SK-N-SH (cell line): ENCODE data around the gene FAM168A. TPM values are rescaled to one million over a fixed set of nuclear protein-coding genes. Genes with fewer than 3 reads are reported as not detected.

Experiments
- CTCF ChIA-PET: fragments of 300-600, 350-600 bp; formaldehyde crosslinking; extraction: SDS; loops from one replicate; lab custom pipeline; 2021; lab: Yijun Ruan, JAX
- POLR2A ChIA-PET: fragments of 350-600 bp; sonication (Branson Sonifier 250); formaldehyde crosslinking; extraction: SDS; loops from one replicate; lab custom pipeline; 2020; ENCODE audit warnings: antibody characterized with exemption, inconsistent platforms; lab: Yijun Ruan, JAX
- DNase-seq: peaks from one replicate; pipeline ENCODE4 v3.0.0; 2012
- H2AFZ ChIP-seq: fragments of 200-600 bp; sonication (generic); 2 replicates; pipeline ENCODE4 v1.8.1; 2016; ENCODE audit warnings: antibody characterized with exemption, mild to moderate bottlenecking, low read depth
- H3F3A ChIP-seq: fragments of 200-600 bp; sonication (generic); replicated peaks from 2 replicates; pipeline ENCODE3; 2016; ENCODE audit warnings: antibody characterized with exemption, mild to moderate bottlenecking; ENCODE audit not compliant: insufficient read depth
- H3K27ac ChIP-seq, 2 experiments: fragments of 200-500 bp in 1 of 2; fragments of 200-600 bp in 1 of 2; sonication (Bioruptor generic) in 1 of 2; sonication (generic), shearing (Covaris generic) in 1 of 2; 2 replicates each; pipeline versions ENCODE4 v1.5.1 to v1.6.1; 2014 to 2016; ENCODE audit warnings: low read depth in 2 of 2, inconsistent platforms in 1 of 2, low read length in 1 of 2, mild to moderate bottlenecking in 1 of 2, mixed read lengths in 1 of 2
- H3K27me3 ChIP-seq: fragments of 200-600 bp; sonication (generic), shearing (Covaris generic); 2 replicates; pipeline ENCODE4 v1.6.1; 2016; ENCODE audit warnings: mixed run types; ENCODE audit not compliant: insufficient read depth
- H3K36me3 ChIP-seq, 2 experiments: fragments of 200-500 bp in 1 of 2; fragments of 200-600 bp in 1 of 2; sonication (Bioruptor generic) in 1 of 2; sonication (generic) in 1 of 2; replicated peaks in 1 of 2; 2 replicates each; pipeline versions ENCODE3 to v1.5.1; 2014 to 2016; ENCODE audit warnings: low read length in 1 of 2, mild to moderate bottlenecking in 1 of 2; ENCODE audit not compliant: insufficient read depth in 2 of 2, control insufficient read depth in 1 of 2
- H3K4me1 ChIP-seq, 2 experiments: fragments of 200-500 bp in 1 of 2; fragments of 200-600 bp in 1 of 2; sonication (Bioruptor generic) in 1 of 2; sonication (generic), shearing (Covaris generic) in 1 of 2; 2 replicates each; pipeline versions ENCODE4 v1.5.1 to v1.6.1; 2014 to 2016; ENCODE audit warnings: low read depth in 1 of 2, low read length in 1 of 2, mixed run types in 1 of 2; ENCODE audit not compliant: insufficient read depth in 2 of 2, control insufficient read depth in 1 of 2
- H3K4me2 ChIP-seq: fragments of 200-600 bp; sonication (generic), shearing (Covaris generic); 2 replicates; pipeline ENCODE4 v1.6.1; 2017; ENCODE audit warnings: mixed run types
- H3K4me3 ChIP-seq, 2 experiments: fragments of 200-500 bp in 1 of 2; fragments of 200-600 bp in 1 of 2; sonication (Bioruptor generic) in 1 of 2; sonication (generic), shearing (Covaris generic) in 1 of 2; 2 replicates each; pipeline versions ENCODE4 v1.5.1 to v1.8.1; 2014 to 2016; ENCODE audit warnings: low read depth in 2 of 2, inconsistent platforms in 1 of 2, low read length in 1 of 2, mild to moderate bottlenecking in 1 of 2, mixed read lengths in 1 of 2, moderate library complexity in 1 of 2
- H3K79me2 ChIP-seq: fragments of 200-600 bp; sonication (generic); 2 replicates; pipeline ENCODE4 v1.8.1; 2017; ENCODE audit warnings: mild to moderate bottlenecking; ENCODE audit not compliant: insufficient read depth
- H3K9ac ChIP-seq: fragments of 200-600 bp; sonication (generic); 2 replicates; pipeline ENCODE4 v1.6.1; 2017; ENCODE audit warnings: mixed run types
- H3K9me2 ChIP-seq: fragments of 200-600 bp; sonication (generic); 2 replicates; pipeline ENCODE4 v1.6.1; 2017; ENCODE audit warnings: mixed run types
- H3K9me3 ChIP-seq: fragments of 200-600 bp; sonication (generic); 2 replicates; pipeline ENCODE4 v1.6.1; 2017; ENCODE audit warnings: mixed run types, mild to moderate bottlenecking, moderate library complexity
- H4K20me1 ChIP-seq: fragments of 200-600 bp; sonication (generic); 2 replicates; pipeline ENCODE4 v1.6.1; 2017; ENCODE audit warnings: mild to moderate bottlenecking, mixed run types; ENCODE audit not compliant: insufficient read depth
- CHD2 ChIP-seq: fragments of 150-350 bp; IDR thresholded peaks from 2 replicates; pipeline ENCODE4 v1.6.1; 2018; ENCODE audit warnings: low read length; ENCODE audit not compliant: partially characterized antibody
- ELF1 ChIP-seq: IDR thresholded peaks from 2 replicates; pipeline ENCODE4 v1.4.0; 2012
- EP300 ChIP-seq, 2 experiments: IDR thresholded peaks; 2 replicates each; pipeline versions ENCODE4 v1.4.0 to v1.6.1; 2012; ENCODE audit warnings: borderline replicate concordance in 1 of 2, low read depth in 1 of 2, low read length in 1 of 2
- FOSL2 ChIP-seq: IDR thresholded peaks from 2 replicates; pipeline ENCODE4 v1.4.0; 2012; ENCODE audit warnings: low read depth, mild to moderate bottlenecking, moderate library complexity, borderline replicate concordance
- FOXM1 ChIP-seq: IDR thresholded peaks from 2 replicates; pipeline ENCODE4 v1.4.0; 2012; ENCODE audit warnings: low read depth, mild to moderate bottlenecking
- GABPA ChIP-seq: IDR thresholded peaks from 2 replicates; pipeline ENCODE4 v1.4.0; 2012; ENCODE audit warnings: low read depth, mild to moderate bottlenecking
- GATA2 ChIP-seq: sonication (generic); formaldehyde crosslinking; IDR thresholded peaks from 2 replicates; pipeline ENCODE4 v1.5.0; 2020; ENCODE audit warnings: mild to moderate bottlenecking, missing genetic modification reagents
- JUND ChIP-seq: IDR thresholded peaks from 2 replicates; pipeline ENCODE4 v1.4.0; 2012
- MEF2A ChIP-seq: IDR thresholded peaks from 2 replicates; pipeline ENCODE4 v1.4.0; 2012; ENCODE audit warnings: low read depth, borderline replicate concordance
- MXI1 ChIP-seq: IDR thresholded peaks from 2 replicates; pipeline ENCODE4 v1.6.1; 2012; ENCODE audit warnings: mild to moderate bottlenecking, low read depth, low read length, improper control_type of control experiment
- NFIC ChIP-seq: IDR thresholded peaks from 2 replicates; pipeline ENCODE4 v1.4.0; 2012; ENCODE audit warnings: borderline replicate concordance
- PBX3 ChIP-seq: IDR thresholded peaks from 2 replicates; pipeline ENCODE4; 2012
- POLR2AphosphoS5 ChIP-seq: IDR thresholded peaks from 2 replicates; pipeline ENCODE4 v1.6.1; 2012; ENCODE audit warnings: low read depth, low read length
- RAD21 ChIP-seq: IDR thresholded peaks from 2 replicates; pipeline ENCODE4 v1.6.1; 2012; ENCODE audit warnings: mild to moderate bottlenecking, low read length
- RFX5 ChIP-seq: IDR thresholded peaks from 2 replicates; pipeline ENCODE4 v1.6.1; 2012; ENCODE audit warnings: mild to moderate bottlenecking, improper control_type of control experiment, low read length
- SMC3 ChIP-seq: IDR thresholded peaks from 2 replicates; pipeline ENCODE4 v1.6.1; 2012; ENCODE audit warnings: low read depth, low read length, improper control_type of control experiment
- TCF12 ChIP-seq: IDR thresholded peaks from 2 replicates; pipeline ENCODE4 v1.4.0; 2012
- TEAD4 ChIP-seq: IDR thresholded peaks from 2 replicates; pipeline ENCODE4 v1.4.0; 2012; ENCODE audit warnings: mild to moderate bottlenecking, borderline replicate concordance; ENCODE audit not compliant: insufficient read depth
- YY1 ChIP-seq: IDR thresholded peaks from 2 replicates; pipeline ENCODE4 v1.4.0; 2012; ENCODE audit warnings: low read depth, mild to moderate bottlenecking
- ZBTB33 ChIP-seq: IDR thresholded peaks from 2 replicates; pipeline ENCODE4 v1.4.0; 2012; ENCODE audit warnings: low read depth, borderline replicate concordance
- WGBS: methylation state at CpG from one replicate; pipeline ENCODE4 v1.1.6; 2017; ENCODE audit warnings: low lambda C conversion rate; 5-methylcytosine and 5-hydroxymethylcytosine counted together
- polyA plus RNA-seq, 3 experiments: library from polyadenylated mRNA; depleted of rRNA; stranded (reverse); fragments of >200 nt; gene quantifications; 2 replicates each; pipeline ENCODE4 v1.2.3, GENCODE V29; 2012
- TF ChIP-seq, protein P1 (sequence below): IDR thresholded peaks from 2 replicates; pipeline ENCODE4 v1.4.0; 2012; ENCODE audit warnings: low read depth

FAM168A gene
- polyA plus RNA-seq, 1 of the 3 experiments (the other 2 are of a cell fraction): 17.8 TPM

DNA sequence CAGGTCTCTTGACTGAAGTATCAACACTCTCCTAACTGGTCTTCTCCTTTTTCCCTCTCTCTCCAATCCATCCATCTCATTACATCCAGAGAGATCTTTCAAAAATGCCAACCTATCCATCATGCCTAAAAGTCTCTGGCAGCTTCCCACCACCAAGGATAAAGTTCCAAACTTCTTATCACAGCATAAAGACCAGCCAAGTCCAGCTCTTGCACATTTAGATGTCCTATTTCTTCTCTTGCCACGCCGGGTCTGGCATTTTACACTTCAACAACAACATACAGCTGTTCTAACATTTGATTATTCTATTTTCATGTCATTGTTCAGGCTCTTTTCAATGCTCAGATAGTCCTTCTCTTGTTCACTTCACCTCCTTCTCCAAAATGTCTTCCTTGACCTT is 151.1 kb downstream of the FAM168A start:
- no peak overlapping the region for H3K9ac ChIP-seq
- no peaks in the 10 kb centered on the region for H3K36me3 ChIP-seq
- H3K4me3 ChIP-seq: no peak overlapping the region
- ChIA-PET CTCF (interaction anchor here (0.7 to 2.3 kb wide), 5 partner anchors 11 to 214 kb away, joined by 3 to 6 read pairs (median 5); no protein-coding TSS in a partner anchor), POLR2A (no interaction called here)
- H3K4me2 ChIP-seq: no peak overlapping the region
- H4K20me1 ChIP-seq: no peaks in the 10 kb centered on the region
- peaks cover 2% of the 10 kb centered on the region for H3F3A ChIP-seq
- H3K4me1 ChIP-seq: peaks cover 0 to 5% of the 10 kb centered on the region in 2 experiments; a peak in 2 of 4 replicates
- no peaks in the 10 kb centered on the region for H3K9me3 ChIP-seq
- no peak for DNase-seq
- no peaks in the 10 kb centered on the region for H3K9me2 ChIP-seq
- TF ChIP-seq YY1 (no peak), RAD21 (no peak), MEF2A (no peak), TEAD4 (no peak), MXI1 (no peak), SMC3 (no peak)
- TF ChIP-seq, protein P1, sequence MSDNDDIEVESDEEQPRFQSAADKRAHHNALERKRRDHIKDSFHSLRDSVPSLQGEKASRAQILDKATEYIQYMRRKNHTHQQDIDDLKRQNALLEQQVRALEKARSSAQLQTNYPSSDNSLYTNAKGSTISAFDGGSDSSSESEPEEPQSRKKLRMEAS: no peak
- H3K27me3 ChIP-seq: no peaks in the 10 kb centered on the region
- 92% methylated on average over 2 of the region's 2 CpGs for WGBS
- H3K27ac ChIP-seq: no peak overlapping the region
- H2AFZ ChIP-seq: no peak overlapping the region
- no peaks in the 10 kb centered on the region for H3K79me2 ChIP-seq

GRCh38 chr11:73445980-73446379 is 151.9 kb downstream of the FAM168A start:
- no peak overlapping the region for H3K4me2 ChIP-seq
- DNase-seq: no peak
- H3K9ac ChIP-seq: no peak overlapping the region
- H3K9me2 ChIP-seq: no peaks in the 10 kb centered on the region
- H2AFZ ChIP-seq: no peak overlapping the region
- TF ChIP-seq FOSL2 (no peak), GABPA (no peak), PBX3 (no peak), POLR2AphosphoS5 (no peak), SMC3 (no peak), FOXM1 (no peak), RFX5 (no peak), ZBTB33 (no peak), MEF2A (no peak), JUND (no peak), CHD2 (no peak), TCF12 (no peak), RAD21 (no peak), EP300 (IDR thresholded peaks at IDR 0.05; ENCODE audit: borderline replicate concordance in 1 of 2, low read depth in 1 of 2, low read length in 1 of 2) (no peak), NFIC (no peak), GATA2 (CRISPR knock-in tag) (no peak), MXI1 (no peak), ELF1 (no peak)
- TF ChIP-seq, protein P1: no peak
- no peaks in the 10 kb centered on the region for H4K20me1 ChIP-seq
- H3K27ac ChIP-seq: no peak overlapping the region
- H3K4me3 ChIP-seq: no peak overlapping the region
- H3K27me3 ChIP-seq: no peaks in the 10 kb centered on the region
- H3K9me3 ChIP-seq: no peaks in the 10 kb centered on the region
- no peaks in the 10 kb centered on the region for H3K36me3 ChIP-seq
- POLR2A ChIA-PET: no interaction called here
- CTCF ChIA-PET: interaction anchor here (0.7 to 1.6 kb wide), 6 partner anchors 10 to 215 kb away, joined by 3 to 6 read pairs (median 3); no protein-coding TSS in a partner anchor
- H3F3A ChIP-seq: peaks cover 3% of the 10 kb centered on the region
- no peaks in the 10 kb centered on the region for H3K79me2 ChIP-seq
- H3K4me1 ChIP-seq: peaks cover 0 to 5% of the 10 kb centered on the region in 2 experiments; a peak in 2 of 4 replicates
